ENCODE results near the gene TSC1.

TSC1 gene

DNA sequence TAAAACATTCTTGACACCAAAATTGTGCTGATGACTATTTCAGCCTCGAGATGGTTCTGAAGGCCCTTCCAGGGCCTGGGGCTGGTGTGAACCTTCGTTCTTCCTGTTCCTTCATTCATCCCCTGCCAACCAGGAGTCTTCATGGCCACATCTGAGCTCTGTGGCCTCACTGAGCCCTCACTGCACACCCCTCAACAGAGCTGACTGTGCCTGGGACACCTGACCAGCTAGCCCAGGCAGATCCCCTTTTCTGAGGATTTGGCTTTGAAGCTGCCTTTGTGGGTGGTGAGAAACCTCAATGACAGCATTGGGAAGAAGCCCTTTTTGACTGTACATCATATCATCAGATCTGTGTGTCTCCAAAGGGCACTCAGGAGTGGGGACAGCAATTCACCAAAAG, 80.1 kb downstream of the TSC1 start:
- TF ChIP-seq POLR2AphosphoS5 (IDR thresholded peaks at IDR 0.05; ENCODE audit: borderline replicate concordance, low read depth, low read length), result no peak
- TF ChIP-seq EZH2 (IDR thresholded peaks at IDR 0.05), result no peak
- no peak for TF ChIP-seq FOXP2 (optimal IDR thresholded peaks at IDR 0.05; ENCODE audit: control extremely low read depth, extremely low read length, insufficient read depth)
- Histone ChIP-seq H3K9ac (ENCODE audit: insufficient read length) (no peak overlapping the region), H3K9me3 (ENCODE audit: low read depth, low read length) (no peaks in the 10 kb centered on the region), H3K4me3 (no peak overlapping the region), H3K27ac (no peak overlapping the region), H3K36me3 (ENCODE audit: insufficient read depth, low read length) (no peaks in the 10 kb centered on the region)
- DNase-seq (ENCODE audit: low read depth, low spot score), result no peak

DNA sequence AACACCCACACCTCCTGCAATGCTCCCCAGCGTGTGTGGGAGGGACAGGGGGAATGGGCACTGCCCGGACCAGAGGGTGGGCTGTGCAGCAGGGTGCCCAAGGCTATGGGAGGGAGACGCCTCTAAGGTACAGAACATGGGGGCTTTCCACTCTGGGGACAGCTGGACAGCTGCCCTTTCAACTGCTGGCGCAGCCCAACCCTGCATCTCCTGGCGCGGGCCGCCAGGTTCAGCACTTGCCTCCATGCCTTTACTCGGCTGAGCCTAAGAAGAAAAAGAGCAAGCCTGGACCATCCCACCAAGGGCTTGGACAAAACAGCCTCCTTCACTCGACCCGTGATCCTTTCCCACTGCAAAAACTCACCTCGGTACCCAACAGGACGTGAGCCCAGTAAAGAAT, 81.3 kb downstream of the TSC1 start:
- Histone ChIP-seq H3K36me3 (ENCODE audit: insufficient read depth, low read length) (no peaks in the 10 kb centered on the region), H3K27ac (no peak overlapping the region), H3K4me3 (no peak overlapping the region), H3K9me3 (ENCODE audit: low read depth, low read length) (no peaks in the 10 kb centered on the region), H3K9ac (ENCODE audit: insufficient read length) (no peak overlapping the region)
- no peak for TF ChIP-seq EZH2 (IDR thresholded peaks at IDR 0.05)
- no peak for TF ChIP-seq FOXP2 (optimal IDR thresholded peaks at IDR 0.05; ENCODE audit: control extremely low read depth, extremely low read length, insufficient read depth)
- TF ChIP-seq POLR2AphosphoS5 (IDR thresholded peaks at IDR 0.05; ENCODE audit: borderline replicate concordance, low read depth, low read length), result no peak
- DNase-seq (ENCODE audit: low read depth, low spot score), result no peak

DNA sequence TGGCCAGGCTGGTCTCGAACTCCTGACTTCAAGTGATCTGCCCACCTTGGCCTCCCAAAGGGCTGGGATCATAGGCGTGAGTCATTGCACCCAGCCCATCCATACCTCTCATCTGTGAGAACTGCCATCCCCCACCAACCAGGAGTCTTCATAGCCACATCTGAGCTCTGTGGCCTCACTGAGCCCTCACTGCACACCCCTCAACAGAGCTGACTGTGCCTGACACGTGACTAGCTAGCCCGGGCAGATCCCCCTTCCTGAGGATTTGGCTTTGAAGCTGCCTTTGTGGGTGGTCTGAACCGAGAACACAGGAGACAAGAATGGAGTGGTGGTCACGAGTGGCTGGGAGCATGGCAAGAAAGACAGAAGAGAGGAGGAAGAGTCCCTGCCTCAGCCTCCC, 81.9 kb downstream of the TSC1 start:
- Histone ChIP-seq H3K36me3 (ENCODE audit: insufficient read depth, low read length) (no peaks in the 10 kb centered on the region), H3K9me3 (ENCODE audit: low read depth, low read length) (no peaks in the 10 kb centered on the region), H3K4me3 (no peak overlapping the region), H3K27ac (no peak overlapping the region), H3K9ac (ENCODE audit: insufficient read length) (no peak overlapping the region)
- TF ChIP-seq FOXP2 (optimal IDR thresholded peaks at IDR 0.05; ENCODE audit: control extremely low read depth, extremely low read length, insufficient read depth) (no peak), POLR2AphosphoS5 (IDR thresholded peaks at IDR 0.05; ENCODE audit: borderline replicate concordance, low read depth, low read length) (no peak), EZH2 (IDR thresholded peaks at IDR 0.05) (no peak)
- no peak for DNase-seq (ENCODE audit: low read depth, low spot score)

DNA sequence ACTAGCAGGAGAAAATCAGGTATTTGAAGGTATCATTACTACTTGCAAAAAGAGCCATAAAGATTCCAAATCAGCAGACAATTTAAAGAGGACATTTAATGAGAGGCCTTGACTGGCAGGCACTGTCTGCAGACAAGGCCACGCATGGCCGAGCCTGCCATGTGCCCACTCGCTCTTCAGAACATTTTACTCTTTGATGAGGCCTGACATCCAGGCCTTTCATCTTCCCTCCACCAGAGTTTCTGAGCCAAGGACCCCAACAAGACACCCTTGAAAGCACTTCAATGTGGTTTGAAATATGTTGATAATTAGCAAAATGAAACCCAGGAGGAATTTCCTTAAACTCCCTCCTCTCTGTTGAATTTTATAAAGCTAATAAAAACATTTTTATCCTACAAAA, 82.8 kb downstream of the TSC1 start:
- no peak overlapping the region for H3K4me3 ChIP-seq
- no peak overlapping the region for H3K9ac ChIP-seq (ENCODE audit: insufficient read length)
- no peak for DNase-seq (ENCODE audit: low read depth, low spot score)
- no peaks in the 10 kb centered on the region for H3K9me3 ChIP-seq (ENCODE audit: low read depth, low read length)
- H3K36me3 ChIP-seq (ENCODE audit: insufficient read depth, low read length), result no peaks in the 10 kb centered on the region
- H3K27ac ChIP-seq, result no peak overlapping the region
- TF ChIP-seq POLR2AphosphoS5 (IDR thresholded peaks at IDR 0.05; ENCODE audit: borderline replicate concordance, low read depth, low read length) (no peak), EZH2 (IDR thresholded peaks at IDR 0.05) (no peak)

DNA sequence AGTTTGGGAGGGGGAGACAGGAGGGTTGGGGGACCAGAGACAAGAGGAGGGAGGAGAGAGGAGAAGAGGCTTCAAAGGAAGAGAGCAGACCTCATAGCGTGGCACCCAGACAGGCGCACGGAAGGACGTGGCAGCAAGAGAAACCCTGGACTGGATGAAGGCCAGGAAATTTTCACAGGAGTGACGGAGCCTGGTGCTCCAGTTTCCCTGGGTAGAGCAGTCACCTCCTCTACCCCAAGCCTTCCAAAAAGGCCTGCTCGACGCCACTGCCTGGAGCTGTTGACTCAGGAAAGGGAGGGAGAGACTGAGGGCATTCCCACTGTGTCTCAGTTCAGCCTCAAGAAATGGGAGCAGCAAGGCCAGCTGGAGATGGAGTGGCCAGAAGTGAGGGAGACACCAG, 85.7 kb downstream of the TSC1 start:
- Histone ChIP-seq H3K4me3 (no peak overlapping the region), H3K27ac (no peak overlapping the region), H3K9ac (ENCODE audit: insufficient read length) (no peak overlapping the region), H3K36me3 (ENCODE audit: insufficient read depth, low read length) (no peaks in the 10 kb centered on the region), H3K9me3 (ENCODE audit: low read depth, low read length) (no peaks in the 10 kb centered on the region)
- no peak for TF ChIP-seq EZH2 (IDR thresholded peaks at IDR 0.05)
- TF ChIP-seq FOXP2 (optimal IDR thresholded peaks at IDR 0.05; ENCODE audit: control extremely low read depth, extremely low read length, insufficient read depth), result no peak
- no peak for TF ChIP-seq POLR2AphosphoS5 (IDR thresholded peaks at IDR 0.05; ENCODE audit: borderline replicate concordance, low read depth, low read length)
- DNase-seq (ENCODE audit: low read depth, low spot score), result no peak

DNA sequence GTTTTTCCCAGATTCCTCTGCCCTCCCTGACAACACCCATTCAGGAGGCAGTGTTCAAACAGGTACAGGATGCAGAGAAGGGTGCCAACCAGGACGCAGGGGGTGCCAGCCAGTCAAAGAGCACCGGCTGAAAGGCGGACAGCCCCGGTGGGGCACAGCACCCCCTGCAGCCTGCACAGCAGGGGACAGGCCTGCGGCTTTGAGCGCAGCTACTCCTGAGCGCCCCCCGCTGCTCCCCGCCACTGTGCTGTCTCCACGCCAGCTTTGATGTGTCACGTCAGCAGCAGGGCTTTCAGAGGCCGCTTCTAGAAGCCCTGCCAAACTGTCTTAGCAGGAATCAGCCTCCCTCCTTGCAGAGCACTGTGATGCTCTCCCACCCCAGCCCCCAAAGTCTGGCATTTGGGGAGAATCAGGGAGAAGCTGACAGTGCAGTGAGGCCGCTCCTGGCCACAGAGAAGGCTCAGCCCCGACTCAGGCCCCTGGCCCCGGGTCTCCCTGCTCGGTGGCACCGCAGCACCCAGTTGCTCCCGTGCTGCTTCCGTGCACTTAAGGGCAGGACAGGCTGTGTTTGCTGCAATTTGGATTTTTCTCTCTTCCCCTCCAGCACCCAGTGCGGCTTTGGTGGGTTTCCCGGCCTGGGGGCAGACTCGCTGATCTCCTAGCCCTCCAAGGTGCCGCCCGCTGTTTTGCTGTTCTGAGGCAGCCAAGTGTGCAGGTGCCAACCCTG, 86.6 kb downstream of the TSC1 start:
- H3K9ac ChIP-seq (ENCODE audit: insufficient read length), result no peak overlapping the region
- no peaks in the 10 kb centered on the region for H3K9me3 ChIP-seq (ENCODE audit: low read depth, low read length)
- H3K36me3 ChIP-seq (ENCODE audit: insufficient read depth, low read length), result no peaks in the 10 kb centered on the region
- no peak overlapping the region for H3K4me3 ChIP-seq
- DNase-seq (ENCODE audit: low read depth, low spot score), result no peak
- no peak for TF ChIP-seq POLR2AphosphoS5 (IDR thresholded peaks at IDR 0.05; ENCODE audit: borderline replicate concordance, low read depth, low read length)
- no peak for TF ChIP-seq EZH2 (IDR thresholded peaks at IDR 0.05)
- TF ChIP-seq FOXP2 (optimal IDR thresholded peaks at IDR 0.05; ENCODE audit: control extremely low read depth, extremely low read length, insufficient read depth), result no peak
- no peak overlapping the region for H3K27ac ChIP-seq

DNA sequence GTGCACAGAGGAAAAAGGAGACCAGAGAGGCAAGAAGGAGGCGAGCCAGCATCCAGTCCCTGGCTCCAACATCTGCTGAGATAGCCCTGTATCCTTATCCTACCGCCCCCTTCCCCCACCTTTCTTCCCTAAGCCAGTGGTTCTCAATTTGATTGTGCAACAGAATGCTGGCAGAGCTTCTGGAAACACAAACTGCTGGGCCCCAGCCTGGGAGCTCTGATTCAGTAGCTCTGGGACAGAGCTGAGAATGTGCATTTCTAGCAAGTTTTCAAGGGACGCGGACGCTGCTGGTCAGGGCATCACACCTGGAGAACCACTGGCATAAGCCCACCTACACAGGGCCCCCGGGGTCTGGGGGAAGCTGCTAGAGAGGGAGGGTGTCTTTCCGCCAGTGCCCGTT, 87.4 kb downstream of the TSC1 start:
- Histone ChIP-seq H3K9ac (ENCODE audit: insufficient read length) (no peak overlapping the region), H3K36me3 (ENCODE audit: insufficient read depth, low read length) (no peaks in the 10 kb centered on the region), H3K4me3 (no peak overlapping the region), H3K9me3 (ENCODE audit: low read depth, low read length) (no peaks in the 10 kb centered on the region), H3K27ac (no peak overlapping the region)
- TF ChIP-seq POLR2AphosphoS5 (IDR thresholded peaks at IDR 0.05; ENCODE audit: borderline replicate concordance, low read depth, low read length) (no peak), EZH2 (IDR thresholded peaks at IDR 0.05) (no peak), FOXP2 (optimal IDR thresholded peaks at IDR 0.05; ENCODE audit: control extremely low read depth, extremely low read length, insufficient read depth) (no peak)
- DNase-seq (ENCODE audit: low read depth, low spot score), result no peak

DNA sequence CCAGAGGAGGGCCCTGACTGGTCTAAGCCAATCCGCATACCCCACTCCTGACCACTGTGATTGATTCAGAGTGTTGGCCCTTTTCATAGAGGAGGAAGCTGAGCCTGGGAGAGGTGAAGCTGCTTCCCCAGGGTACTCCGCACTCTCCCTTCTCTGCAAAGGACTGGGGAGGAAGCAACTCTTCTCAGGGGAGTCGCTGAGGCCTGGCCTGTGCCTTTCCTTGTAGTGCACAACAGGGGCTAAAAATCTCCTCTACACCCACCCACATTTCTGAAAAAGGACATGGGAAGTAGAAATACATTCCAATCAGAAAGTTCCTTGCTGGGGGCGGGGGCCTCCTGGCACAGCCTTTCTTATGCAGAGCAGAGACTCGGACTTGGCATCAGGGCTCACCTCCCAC, 88.5 kb downstream of the TSC1 start:
- H3K27ac ChIP-seq, result no peak overlapping the region
- no peak overlapping the region for H3K9ac ChIP-seq (ENCODE audit: insufficient read length)
- TF ChIP-seq EZH2 (IDR thresholded peaks at IDR 0.05), result no peak
- no peak for TF ChIP-seq POLR2AphosphoS5 (IDR thresholded peaks at IDR 0.05; ENCODE audit: borderline replicate concordance, low read depth, low read length)
- TF ChIP-seq FOXP2 (optimal IDR thresholded peaks at IDR 0.05; ENCODE audit: control extremely low read depth, extremely low read length, insufficient read depth), result no peak
- DNase-seq (ENCODE audit: low read depth, low spot score), result no peak
- no peak overlapping the region for H3K4me3 ChIP-seq
- no peaks in the 10 kb centered on the region for H3K36me3 ChIP-seq (ENCODE audit: insufficient read depth, low read length)
- H3K9me3 ChIP-seq (ENCODE audit: low read depth, low read length), result no peaks in the 10 kb centered on the region

DNA sequence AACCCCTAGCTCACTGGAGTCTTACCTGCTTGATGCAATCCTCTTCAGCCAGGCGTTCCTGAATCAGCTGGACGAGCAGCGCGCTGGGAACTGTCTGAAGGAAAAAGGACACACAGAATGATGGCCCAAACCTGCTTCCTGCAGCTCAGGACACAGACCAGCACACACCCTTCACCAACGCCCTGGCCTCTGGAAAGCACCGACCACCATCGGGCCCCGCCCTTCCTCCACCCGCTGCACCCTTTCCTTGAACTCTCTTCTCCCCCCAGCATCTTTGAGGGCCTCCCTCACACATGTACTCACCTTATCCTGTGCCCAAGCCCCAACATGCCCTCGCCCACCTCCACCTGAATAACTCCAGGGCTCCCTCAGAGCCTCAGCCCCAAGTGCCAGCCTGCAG, 89.6 kb downstream of the TSC1 start:
- TF ChIP-seq POLR2AphosphoS5 (IDR thresholded peaks at IDR 0.05; ENCODE audit: borderline replicate concordance, low read depth, low read length), result no peak
- no peak for TF ChIP-seq FOXP2 (optimal IDR thresholded peaks at IDR 0.05; ENCODE audit: control extremely low read depth, extremely low read length, insufficient read depth)
- H3K36me3 ChIP-seq (ENCODE audit: insufficient read depth, low read length), result no peaks in the 10 kb centered on the region
- no peak for DNase-seq (ENCODE audit: low read depth, low spot score)
- H3K9ac ChIP-seq (ENCODE audit: insufficient read length), result no peak overlapping the region
- no peak overlapping the region for H3K27ac ChIP-seq
- H3K9me3 ChIP-seq (ENCODE audit: low read depth, low read length), result no peaks in the 10 kb centered on the region
- no peak overlapping the region for H3K4me3 ChIP-seq
